ENCODE data around the gene FBXO42. TPM values are rescaled to one million over a fixed set of nuclear protein-coding genes. Genes with fewer than 3 reads are reported as not detected.
A peak's percentile ranks its signal among the peaks of the same experiment; 100 is the strongest.

FBXO42 gene
- total and polyA plus RNA-seq, 9 of the 15 experiments (the other 6 are each of a cell fraction or from before 2014, with no cell fraction given), result 7.2 to 24.8 (median 17.4) TPM

GRCh38 chr1:16366722-16367257, 14.5 kb upstream of the FBXO42 start, which contains the start of gene SZRD1 (continued):
- TF ChIP-seq UBTF (IDR thresholded peaks at IDR 0.05; ENCODE audit: borderline replicate concordance in 1 of 2, low read depth in 2 of 2, low read length in 2 of 2), result peak; percentile 27 to 72; a peak in 1 of 4 replicates
- peak in 1 of 2 experiments; percentile 68; a peak in 1 of 4 replicates for TF ChIP-seq SRF (CRISPR knock-in tag; IDR thresholded peaks at IDR 0.05)
- TF ChIP-seq CREB1 (IDR thresholded peaks at IDR 0.05), result peak; percentile 93
- peak; percentile 95 for TF ChIP-seq CREB1 (CRISPR knock-in tag; IDR thresholded peaks at IDR 0.05)
- no peak for TF ChIP-seq RFX5 (IDR thresholded peaks at IDR 0.05; ENCODE audit: low read depth, low read length)
- TF ChIP-seq MBD2 (IDR thresholded peaks at IDR 0.05; ENCODE audit: borderline replicate concordance, low read depth), result peak; percentile 75
- TF ChIP-seq GATA2 (CRISPR knock-in tag; IDR thresholded peaks at IDR 0.05), result no peak; the same call in none of the 2 replicates
- TF ChIP-seq ZNF76 (CRISPR knock-in tag; IDR thresholded peaks at IDR 0.05; ENCODE audit: borderline replicate concordance), result no peak
- no peak for TF ChIP-seq NFXL1 (CRISPR knock-in tag; IDR thresholded peaks at IDR 0.05)
- TF ChIP-seq, protein P1, sequence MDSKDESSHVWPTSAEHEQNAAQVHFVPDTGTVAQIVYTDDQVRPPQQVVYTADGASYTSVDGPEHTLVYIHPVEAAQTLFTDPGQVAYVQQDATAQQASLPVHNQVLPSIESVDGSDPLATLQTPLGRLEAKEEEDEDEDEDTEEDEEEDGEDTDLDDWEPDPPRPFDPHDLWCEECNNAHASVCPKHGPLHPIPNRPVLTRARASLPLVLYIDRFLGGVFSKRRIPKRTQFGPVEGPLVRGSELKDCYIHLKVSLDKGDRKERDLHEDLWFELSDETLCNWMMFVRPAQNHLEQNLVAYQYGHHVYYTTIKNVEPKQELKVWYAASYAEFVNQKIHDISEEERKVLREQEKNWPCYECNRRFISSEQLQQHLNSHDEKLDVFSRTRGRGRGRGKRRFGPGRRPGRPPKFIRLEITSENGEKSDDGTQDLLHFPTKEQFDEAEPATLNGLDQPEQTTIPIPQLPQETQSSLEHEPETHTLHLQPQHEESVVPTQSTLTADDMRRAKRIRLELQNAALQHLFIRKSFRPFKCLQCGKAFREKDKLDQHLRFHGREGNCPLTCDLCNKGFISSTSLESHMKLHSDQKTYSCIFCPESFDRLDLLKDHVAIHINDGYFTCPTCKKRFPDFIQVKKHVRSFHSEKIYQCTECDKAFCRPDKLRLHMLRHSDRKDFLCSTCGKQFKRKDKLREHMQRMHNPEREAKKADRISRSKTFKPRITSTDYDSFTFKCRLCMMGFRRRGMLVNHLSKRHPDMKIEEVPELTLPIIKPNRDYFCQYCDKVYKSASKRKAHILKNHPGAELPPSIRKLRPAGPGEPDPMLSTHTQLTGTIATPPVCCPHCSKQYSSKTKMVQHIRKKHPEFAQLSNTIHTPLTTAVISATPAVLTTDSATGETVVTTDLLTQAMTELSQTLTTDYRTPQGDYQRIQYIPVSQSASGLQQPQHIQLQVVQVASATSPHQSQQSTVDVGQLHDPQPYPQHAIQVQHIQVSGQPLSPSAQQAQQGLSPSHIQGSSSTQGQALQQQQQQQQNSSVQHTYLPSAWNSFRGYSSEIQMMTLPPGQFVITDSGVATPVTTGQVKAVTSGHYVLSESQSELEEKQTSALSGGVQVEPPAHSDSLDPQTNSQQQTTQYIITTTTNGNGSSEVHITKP (IDR thresholded peaks at IDR 0.05; ENCODE audit: partially characterized antibody), result no peak
- TF ChIP-seq TOE1 (IDR thresholded peaks at IDR 0.05; ENCODE audit: borderline replicate concordance), result no peak
- TF ChIP-seq TOE1 (CRISPR knock-in tag; IDR thresholded peaks at IDR 0.05; ENCODE audit: borderline replicate concordance, low read depth), result no peak
- TF ChIP-seq DPF2 (IDR thresholded peaks at IDR 0.05), result no peak; the same call in 1 of the 2 replicates

All from K562 (cell line).